ENCODE results near the gene ACBD4.

DNA sequence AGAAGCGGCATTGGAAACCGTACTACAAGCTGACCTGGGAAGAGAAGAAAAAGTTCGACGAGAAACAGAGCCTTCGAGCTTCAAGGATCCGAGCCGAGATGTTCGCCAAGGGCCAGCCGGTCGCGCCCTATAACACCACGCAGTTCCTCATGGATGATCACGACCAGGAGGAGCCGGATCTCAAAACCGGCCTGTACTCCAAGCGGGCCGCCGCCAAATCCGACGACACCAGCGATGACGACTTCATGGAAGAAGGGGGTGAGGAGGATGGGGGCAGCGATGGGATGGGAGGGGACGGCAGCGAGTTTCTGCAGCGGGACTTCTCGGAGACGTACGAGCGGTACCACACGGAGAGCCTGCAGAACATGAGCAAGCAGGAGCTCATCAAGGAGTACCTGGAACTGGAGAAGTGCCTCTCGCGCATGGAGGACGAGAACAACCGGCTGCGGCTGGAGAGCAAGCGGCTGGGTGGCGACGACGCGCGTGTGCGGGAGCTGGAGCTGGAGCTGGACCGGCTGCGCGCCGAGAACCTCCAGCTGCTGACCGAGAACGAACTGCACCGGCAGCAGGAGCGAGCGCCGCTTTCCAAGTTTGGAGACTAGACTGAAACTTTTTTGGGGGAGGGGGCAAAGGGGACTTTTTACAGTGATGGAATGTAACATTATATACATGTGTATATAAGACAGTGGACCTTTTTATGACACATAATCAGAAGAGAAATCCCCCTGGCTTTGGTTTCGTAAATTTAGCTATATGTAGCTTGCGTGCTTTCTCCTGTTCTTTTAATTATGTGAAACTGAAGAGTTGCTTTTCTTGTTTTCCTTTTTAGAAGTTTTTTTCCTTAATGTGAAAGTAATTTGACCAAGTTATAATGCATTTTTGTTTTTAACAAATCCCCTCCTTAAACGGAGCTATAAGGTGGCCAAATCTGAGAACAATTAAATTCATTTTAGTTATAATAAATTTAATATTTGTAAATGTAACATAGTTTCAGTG lies 14.5 kb downstream of the ACBD4 start:
- TF ChIP-seq, protein P1, sequence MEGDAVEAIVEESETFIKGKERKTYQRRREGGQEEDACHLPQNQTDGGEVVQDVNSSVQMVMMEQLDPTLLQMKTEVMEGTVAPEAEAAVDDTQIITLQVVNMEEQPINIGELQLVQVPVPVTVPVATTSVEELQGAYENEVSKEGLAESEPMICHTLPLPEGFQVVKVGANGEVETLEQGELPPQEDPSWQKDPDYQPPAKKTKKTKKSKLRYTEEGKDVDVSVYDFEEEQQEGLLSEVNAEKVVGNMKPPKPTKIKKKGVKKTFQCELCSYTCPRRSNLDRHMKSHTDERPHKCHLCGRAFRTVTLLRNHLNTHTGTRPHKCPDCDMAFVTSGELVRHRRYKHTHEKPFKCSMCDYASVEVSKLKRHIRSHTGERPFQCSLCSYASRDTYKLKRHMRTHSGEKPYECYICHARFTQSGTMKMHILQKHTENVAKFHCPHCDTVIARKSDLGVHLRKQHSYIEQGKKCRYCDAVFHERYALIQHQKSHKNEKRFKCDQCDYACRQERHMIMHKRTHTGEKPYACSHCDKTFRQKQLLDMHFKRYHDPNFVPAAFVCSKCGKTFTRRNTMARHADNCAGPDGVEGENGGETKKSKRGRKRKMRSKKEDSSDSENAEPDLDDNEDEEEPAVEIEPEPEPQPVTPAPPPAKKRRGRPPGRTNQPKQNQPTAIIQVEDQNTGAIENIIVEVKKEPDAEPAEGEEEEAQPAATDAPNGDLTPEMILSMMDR (IDR thresholded peaks at IDR 0.05): no peak
- TF ChIP-seq POLR2AphosphoS5 (IDR thresholded peaks at IDR 0.05): peak in 2 of 3 donors; percentile 17 to 39

Data from suprapubic skin (tissue), 3 donors.